ENCODE measurements around the gene SNX19.

GRCh38 chr11:130854483-130854882, 61.8 kb downstream of the SNX19 start:
- TF ChIP-seq USF2 (IDR thresholded peaks at IDR 0.05; ENCODE audit: low read depth, low read length), result no peak
- no peak for TF ChIP-seq MAZ (IDR thresholded peaks at IDR 0.05; ENCODE audit: borderline replicate concordance, low read depth, low read length)
- no peak for TF ChIP-seq POLR2A (IDR thresholded peaks at IDR 0.05; ENCODE audit: low read depth, low read length)
- no peak for TF ChIP-seq SMC3 (IDR thresholded peaks at IDR 0.05; ENCODE audit: low read depth, low read length)
- TF ChIP-seq CTCF (conservative IDR thresholded peaks at IDR 0.05; ENCODE audit: low read depth, low read length), result no peak
